DND-41 (cell line): Measurements from ENCODE around the gene TFE3.

Source experiments
- CTCF ChIP-seq: IDR thresholded peaks from 2 replicates; pipeline ENCODE4 v1.5.1; 2012; ENCODE audit warnings: borderline replicate concordance, low read length, moderate library complexity, mild to moderate bottlenecking; ENCODE audit not compliant: poor library complexity, severe bottlenecking; ENCODE audit errors: extremely low read depth
- EZH2 ChIP-seq: IDR thresholded peaks from 3 replicates; pipeline ENCODE4 v1.6.1; 2012; ENCODE audit warnings: borderline replicate concordance, low read depth, mild to moderate bottlenecking, moderate library complexity, low read length, inconsistent platforms; ENCODE audit not compliant: severe bottlenecking

GRCh38 chrX:48983896-48984295 lies 59.3 kb downstream of the TFE3 start:
- TF ChIP-seq CTCF (no peak), EZH2 (no peak)
